Upper lobe of left lung (tissue), 4 donors: ENCODE data around the gene GPR65.

Experiments
- POLR2A ChIP-seq, 4 donors: fragments of 450-650 bp; IDR thresholded peaks; one replicate each; pipeline ENCODE4 v1.5.1; 2016 to 2017; ENCODE audit warnings: antibody characterized with exemption in 4 of 4, mild to moderate bottlenecking in 2 of 4
- TF ChIP-seq, protein P1 (sequence below), 6 experiments: fragments of 450-650 bp in 4 of 6; fragments of 200-600 bp in 2 of 6; sonication (generic) in 2 of 6; IDR thresholded peaks; one replicate each; pipeline ENCODE4 v1.5.1; 2016 to 2019; ENCODE audit warnings: antibody characterized with exemption in 6 of 6

GRCh38 chr14:87967496-87967895 lies 37.4 kb upstream of the GPR65 start:
- TF ChIP-seq, protein P1, sequence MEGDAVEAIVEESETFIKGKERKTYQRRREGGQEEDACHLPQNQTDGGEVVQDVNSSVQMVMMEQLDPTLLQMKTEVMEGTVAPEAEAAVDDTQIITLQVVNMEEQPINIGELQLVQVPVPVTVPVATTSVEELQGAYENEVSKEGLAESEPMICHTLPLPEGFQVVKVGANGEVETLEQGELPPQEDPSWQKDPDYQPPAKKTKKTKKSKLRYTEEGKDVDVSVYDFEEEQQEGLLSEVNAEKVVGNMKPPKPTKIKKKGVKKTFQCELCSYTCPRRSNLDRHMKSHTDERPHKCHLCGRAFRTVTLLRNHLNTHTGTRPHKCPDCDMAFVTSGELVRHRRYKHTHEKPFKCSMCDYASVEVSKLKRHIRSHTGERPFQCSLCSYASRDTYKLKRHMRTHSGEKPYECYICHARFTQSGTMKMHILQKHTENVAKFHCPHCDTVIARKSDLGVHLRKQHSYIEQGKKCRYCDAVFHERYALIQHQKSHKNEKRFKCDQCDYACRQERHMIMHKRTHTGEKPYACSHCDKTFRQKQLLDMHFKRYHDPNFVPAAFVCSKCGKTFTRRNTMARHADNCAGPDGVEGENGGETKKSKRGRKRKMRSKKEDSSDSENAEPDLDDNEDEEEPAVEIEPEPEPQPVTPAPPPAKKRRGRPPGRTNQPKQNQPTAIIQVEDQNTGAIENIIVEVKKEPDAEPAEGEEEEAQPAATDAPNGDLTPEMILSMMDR (IDR thresholded peaks at IDR 0.05), result no peak
- no peak for TF ChIP-seq POLR2A (IDR thresholded peaks at IDR 0.05)
